HG02759 (cell line): ENCODE data around the gene JMJD7.
A peak's percentile ranks its signal among the peaks of the same experiment; 100 is the strongest.

ENCODE experiments used
- ATAC-seq: cut with Tn5 transposase; IDR thresholded peaks from one replicate; pipeline ENCODE4 v1.9.1; 2021; ENCODE audit warnings: mild to moderate bottlenecking, moderate library complexity; ENCODE audit not compliant: unreplicated experiment

Gene JMJD7

DNA sequence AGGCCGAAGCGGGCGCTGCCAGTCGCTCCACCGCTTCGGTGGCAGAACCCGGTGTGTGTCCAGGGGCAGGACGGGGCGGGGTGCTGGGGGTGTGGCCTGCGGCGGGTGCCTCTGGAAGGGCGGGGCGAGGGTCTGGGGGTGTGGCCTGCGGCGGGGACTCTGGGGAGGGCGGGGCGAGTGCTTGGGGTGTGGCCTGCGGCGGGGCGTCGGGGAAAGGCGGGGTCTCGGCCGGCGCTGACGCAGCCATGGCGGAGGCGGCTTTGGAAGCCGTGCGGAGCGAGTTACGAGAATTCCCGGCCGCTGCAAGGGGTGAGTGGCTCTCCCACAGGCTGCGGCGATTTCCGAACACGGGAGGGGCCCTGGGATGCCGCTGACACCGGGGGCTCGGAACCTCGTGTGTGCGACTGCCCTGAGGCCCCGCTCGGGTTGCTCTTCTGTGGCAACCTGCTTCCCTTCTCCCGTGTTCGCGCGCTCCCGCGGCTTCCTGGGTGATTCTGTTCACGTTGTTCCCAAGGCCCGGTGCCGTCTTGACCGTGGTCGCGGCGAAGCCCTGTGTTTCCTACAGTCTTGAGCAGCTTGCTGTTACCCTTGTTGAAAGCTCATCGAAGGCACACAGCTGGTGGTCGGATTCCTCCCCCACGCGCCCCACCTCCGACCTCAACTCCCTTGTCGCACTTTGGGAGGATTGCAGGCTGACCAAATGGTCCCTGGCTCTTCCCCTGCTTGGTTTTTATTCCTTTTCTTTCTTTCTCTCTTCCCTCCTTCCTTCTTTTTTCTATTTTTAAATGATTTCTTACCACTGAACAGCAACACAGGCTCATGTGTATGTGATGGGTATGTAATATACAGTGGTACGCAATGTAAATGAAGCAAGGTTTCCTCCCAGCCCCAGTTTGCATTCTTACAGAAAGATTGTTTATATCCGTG, at the start of gene JMJD7:
JMJD7 (plus strand) TSS at position 213 of the 927 bp plus-strand sequence; CDS start at position 246, 33 bp downstream.
- ATAC-seq, result peak; percentile 82

DNA sequence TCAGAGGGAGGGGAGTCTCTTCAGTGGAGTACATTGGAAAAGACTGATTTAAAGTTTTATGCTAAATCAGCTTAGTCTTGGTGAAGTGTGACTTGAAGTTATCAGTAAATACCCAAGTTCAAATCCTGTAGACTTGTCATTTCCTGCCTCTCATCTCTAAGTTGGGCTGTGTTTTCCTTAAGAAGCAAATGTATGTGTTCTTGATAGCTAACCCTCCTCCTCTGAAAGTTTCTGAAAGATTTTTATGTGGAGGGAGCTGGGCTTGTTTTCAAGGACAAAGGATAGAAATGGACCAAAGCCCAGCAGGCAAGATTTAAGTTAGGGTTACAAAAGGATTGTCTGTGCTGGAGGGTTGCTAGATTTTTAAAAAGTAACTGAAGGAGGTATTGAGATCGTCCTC, 49.4 kb upstream of the JMJD7 start:
- ATAC-seq, result no peak

- ATAC-seq, result no peak
Observed at GRCh38 chr15:41779662-41780157, 48.2 kb upstream of the JMJD7 start.

- no peak for ATAC-seq
Observed at GRCh38 chr15:41780266-41780665, 47.6 kb upstream of the JMJD7 start.

- ATAC-seq, result no peak
Observed at GRCh38 chr15:41780727-41781126, 47.2 kb upstream of the JMJD7 start.

DNA sequence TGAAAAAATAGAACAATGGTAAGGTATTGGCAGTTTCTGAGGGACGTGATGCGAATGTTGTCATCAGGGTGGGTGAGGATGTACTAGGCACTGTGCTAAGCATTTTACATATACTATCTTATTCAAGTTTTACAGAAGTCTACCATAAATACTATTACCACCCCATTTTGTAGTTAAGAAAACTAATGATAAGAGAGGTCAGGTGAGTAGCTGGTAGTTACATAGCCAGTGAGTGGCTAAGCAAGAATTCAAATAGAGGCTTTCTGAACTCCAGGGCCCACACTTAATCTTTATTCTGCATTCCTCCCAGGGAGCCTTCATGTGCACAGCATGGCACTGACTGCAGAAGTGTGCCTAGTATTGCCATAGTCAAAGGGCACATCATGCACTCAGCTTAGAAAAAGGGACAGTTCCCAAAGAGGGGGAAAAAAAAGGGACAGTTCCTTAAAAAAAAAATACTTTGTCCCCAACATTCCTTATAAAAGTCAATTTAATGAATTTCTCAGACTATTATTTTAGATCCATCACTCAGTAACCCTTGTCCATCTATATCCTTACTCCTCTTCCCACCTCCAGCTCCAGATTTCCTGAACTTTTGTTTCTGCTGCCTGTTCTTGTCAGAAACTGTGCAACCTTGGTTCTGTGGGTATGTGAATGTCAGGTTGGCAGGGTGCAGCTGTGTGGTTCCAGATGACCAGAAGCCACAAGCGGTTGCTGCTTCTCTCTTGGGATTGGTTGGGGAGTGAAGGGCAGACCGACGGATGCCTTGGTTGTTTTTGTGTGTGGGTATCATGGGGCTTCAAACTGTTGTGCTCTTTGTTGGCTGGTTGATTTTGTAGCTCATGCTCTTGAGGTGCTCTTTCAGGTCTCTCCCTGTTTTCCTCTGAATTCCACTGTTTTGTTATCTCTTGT, 45.3 kb upstream of the JMJD7 start:
- peak; percentile 58 for ATAC-seq

GRCh38 chr15:41783296-41783695, 44.6 kb upstream of the JMJD7 start:
- ATAC-seq, result no peak

GRCh38 chr15:41788262-41788661, 39.6 kb upstream of the JMJD7 start:
- no peak for ATAC-seq

DNA sequence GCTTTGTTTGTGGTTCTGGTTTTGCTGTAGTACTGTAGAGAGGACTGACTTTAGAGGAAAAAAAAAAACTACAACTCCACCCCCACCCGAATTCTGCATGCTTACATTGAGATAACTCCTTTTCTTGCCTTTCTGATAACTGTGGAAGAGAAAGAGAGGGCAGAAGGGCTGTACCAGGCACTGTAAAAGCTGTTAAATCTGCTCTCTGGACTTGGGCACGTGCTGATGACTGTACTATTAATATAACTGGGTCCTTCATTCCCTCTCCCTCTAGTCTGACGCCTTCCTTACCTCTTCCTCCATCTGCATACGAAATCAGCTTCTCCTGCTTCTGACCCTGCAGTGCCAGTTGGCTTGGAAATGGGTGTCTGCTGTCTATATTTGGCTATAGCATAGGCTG, 38.7 kb upstream of the JMJD7 start:
- no peak for ATAC-seq

GRCh38 chr15:41789662-41790061, 38.2 kb upstream of the JMJD7 start:
- ATAC-seq, result no peak

GRCh38 chr15:41790169-41790568, 37.7 kb upstream of the JMJD7 start:
- no peak for ATAC-seq

DNA sequence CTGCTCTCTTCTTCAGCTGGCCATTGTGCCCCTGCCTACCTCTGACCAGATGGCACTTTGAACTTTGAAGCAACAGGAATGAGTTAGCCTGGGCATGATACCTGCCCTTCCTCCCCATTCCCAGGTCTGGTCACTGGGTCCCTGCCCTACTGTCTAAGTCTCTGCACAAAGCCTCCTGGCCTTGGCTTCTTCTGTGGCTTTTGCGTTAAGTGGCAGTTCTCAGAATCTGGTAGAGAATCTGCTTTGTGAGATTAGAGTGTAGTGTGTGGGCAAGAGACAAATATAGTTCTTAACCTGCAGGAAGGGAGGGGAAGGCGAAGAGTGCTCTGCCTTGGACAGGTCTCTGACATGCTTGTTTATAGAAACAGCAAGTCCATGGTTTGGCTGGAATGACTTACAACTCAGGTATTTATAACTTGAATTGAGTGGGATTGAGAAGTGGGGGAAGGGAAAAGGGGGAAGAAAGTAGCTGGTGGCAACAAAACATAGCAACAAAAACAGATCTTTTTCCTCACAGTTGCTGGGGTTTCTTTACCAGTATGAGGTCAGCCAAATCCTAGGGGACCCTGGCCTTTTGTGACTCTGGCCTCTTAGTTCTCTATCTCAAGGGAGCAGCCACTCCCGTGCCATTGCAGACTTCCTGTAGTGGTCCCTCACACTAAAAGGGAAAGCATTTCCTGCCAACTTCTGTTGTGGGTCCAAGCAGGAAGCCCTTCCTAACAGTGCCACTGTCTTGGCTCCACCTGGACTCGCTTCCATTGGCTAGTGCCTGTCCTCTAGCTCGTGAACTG, 36.9 kb upstream of the JMJD7 start:
- no peak for ATAC-seq

- ATAC-seq, result no peak
Observed at GRCh38 chr15:41791547-41791937, 36.4 kb upstream of the JMJD7 start.

DNA sequence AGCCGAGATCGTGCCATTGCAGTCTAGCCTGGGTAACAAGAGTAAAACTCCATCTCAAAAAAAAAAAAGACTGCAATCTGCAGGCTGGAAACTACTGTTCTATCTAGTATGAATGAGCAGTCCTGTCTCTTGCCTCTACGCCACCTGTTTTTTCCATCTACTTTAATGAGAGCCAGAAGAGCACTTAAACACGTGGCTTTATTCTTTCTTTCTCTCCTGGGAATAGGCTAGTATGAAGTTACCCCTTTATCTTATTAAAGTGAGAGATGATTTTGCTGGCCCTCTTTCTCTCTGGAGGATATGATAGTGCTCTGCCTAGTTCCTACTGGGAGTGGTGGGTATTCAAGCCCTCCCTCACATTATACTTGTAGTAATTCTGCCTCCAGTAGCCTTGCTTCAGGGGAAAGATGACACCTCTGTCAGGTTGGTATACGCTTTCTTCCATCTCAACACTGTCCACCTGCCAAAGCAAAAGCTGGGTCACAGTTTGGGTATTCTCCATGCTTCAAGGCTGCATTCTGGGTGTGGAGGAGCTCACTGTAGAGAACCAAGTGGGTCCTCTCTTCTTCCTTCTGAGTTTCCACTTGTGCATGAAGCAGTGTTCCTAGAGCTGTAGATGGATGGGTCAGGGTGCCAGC, 35.8 kb upstream of the JMJD7 start:
- no peak for ATAC-seq

DNA sequence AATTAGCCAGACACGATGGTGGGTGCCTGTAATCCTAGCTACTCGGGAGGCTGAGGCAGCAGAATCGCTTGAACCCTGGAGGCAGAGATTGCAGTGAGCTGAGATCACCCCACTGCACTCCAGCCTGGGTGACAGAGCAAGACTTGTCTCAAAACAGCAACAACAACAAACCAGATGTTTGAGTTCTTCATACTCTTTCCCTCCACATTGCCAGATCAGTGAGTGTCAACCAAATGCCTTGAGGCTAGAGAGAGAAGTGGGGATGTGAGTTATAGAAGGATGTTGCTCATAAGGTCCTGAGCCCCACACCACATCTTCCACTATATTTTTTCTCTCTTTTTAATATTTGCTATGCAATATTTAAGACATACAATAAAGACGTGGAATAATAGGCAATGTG, 33.8 kb upstream of the JMJD7 start:
- no peak for ATAC-seq

GRCh38 chr15:41795996-41796856, 31.7 kb upstream of the JMJD7 start:
- ATAC-seq, result no peak

DNA sequence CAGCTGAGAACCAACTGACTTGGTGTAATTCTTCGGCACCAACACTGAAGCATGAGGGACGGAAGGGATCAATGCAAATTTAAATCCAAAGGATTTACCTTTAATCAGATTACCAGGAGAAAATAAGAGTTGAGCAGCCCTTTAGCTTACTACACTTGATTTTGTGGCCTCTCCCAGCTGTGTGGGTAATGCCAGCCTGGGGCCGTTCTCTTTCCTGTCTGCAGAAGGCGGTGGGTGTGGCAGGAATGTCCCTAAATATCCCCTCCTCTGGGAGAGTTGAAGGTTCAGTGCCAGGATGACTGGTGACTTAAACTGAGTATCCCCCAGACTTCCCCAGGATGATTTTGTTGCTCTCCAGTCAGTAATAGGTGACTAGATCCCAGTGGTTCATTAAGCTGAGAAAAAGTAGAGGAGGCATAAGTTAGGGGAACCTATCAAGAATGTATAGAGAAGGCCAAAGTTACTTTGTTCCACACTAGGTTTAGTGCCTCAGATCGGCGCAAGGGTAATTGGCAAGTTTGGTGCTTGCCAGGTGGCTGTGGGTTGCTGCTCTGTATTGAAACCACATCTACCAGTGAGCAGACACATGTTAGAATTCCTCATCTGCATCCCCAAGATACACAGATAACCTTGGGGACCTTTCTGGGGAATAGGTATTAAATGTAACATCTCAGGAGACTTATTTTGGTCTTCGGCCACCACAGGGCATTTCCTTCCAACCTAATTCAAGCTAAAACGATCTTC, 30.5 kb upstream of the JMJD7 start:
- ATAC-seq, result no peak

- no peak for ATAC-seq
Observed at GRCh38 chr15:41798607-41799487, 29.0 kb upstream of the JMJD7 start.
